Measurements from ENCODE around the gene GIT1. TPM values are rescaled to one million over a fixed set of nuclear protein-coding genes. Genes with fewer than 3 reads are reported as not detected.

The GIT1 gene
- total RNA-seq, 3 donors from 2014 or later = 28.5 to 41.3 (median 31.2) TPM

DNA sequence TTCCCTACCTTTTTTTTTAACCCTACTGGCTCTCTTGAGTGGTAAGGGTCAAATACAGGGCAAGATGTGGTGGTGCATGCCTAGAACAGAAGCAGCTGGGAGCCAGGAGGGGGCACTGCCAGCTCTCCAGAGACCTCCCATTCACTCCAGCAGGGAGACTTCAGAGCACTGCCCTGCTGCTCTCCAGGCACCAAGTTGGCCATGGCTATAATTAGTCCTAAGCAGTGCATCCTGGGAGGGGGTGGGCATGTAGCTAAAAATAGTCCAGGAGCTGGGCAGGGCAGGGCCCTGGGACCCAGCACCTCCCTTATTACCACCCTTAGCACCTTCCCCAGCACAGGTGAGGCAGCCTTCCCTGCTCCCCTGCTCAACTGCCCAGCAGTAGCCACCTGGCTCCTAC, 29.8 kb upstream of the GIT1 start:
- H3K9me3 ChIP-seq = no peaks in the 10 kb centered on the region
- peaks cover 10 to 18% of the 10 kb centered on the region in 2 donors for H3K4me1 ChIP-seq
- no peaks in the 10 kb centered on the region for H3K27me3 ChIP-seq
- no peak overlapping the region for H3K4me3 ChIP-seq
- DNase-seq (ENCODE audit: low spot score in 2 of 2) = no peak
- H3K27ac ChIP-seq = no peak overlapping the region
- TF ChIP-seq POLR2A (IDR thresholded peaks at IDR 0.05) (no peak), POLR2AphosphoS5 (IDR thresholded peaks at IDR 0.05) (no peak), CTCF (IDR thresholded peaks at IDR 0.05) (no peak)
- intact Hi-C loops (cut with DNase I; ENCODE audit: low total_unique reads) = no loop called here
- no peaks in the 10 kb centered on the region for H3K36me3 ChIP-seq

DNA sequence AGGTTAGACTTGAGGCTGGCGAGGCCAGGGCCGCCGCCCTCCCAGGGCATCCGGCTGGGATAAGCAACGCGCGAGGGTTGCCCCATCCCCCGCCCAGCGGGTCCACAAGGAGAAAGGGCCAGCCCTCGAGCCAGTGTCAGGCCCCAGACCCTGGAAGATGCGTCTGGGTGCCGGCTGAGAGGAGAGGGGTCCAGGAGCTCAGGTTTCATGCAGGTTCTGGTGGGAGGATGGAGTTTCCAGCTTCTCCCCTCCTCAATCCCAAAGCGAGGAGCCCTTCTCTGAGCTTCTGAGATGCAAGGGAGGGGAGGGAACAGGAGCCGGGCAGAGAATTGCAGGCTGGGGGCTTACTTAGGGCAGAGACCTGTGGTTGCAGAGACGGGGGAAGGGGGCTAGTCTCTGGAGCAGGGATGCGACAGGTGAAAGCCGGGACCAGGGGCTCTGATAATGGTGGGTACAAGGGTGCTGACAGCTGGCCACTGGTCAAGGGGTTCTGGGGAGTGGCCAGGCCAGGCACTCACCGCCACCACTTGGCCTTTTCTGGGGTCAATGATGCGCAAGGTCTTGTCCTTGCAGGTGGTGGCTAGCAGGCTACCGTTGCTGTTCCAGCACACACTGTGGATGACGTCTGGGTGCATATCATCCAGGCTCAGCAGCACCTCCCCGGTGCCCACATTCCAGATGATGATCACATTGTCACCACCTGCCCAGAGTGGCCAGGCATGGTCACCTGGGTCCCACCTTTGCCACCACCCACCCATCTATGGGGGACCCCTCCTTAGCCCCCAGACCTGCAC, 29.0 kb upstream of the GIT1 start:
- peaks cover 15 to 18% of the 10 kb centered on the region in 2 donors for H3K4me1 ChIP-seq
- H3K27me3 ChIP-seq = no peaks in the 10 kb centered on the region
- H3K36me3 ChIP-seq = no peaks in the 10 kb centered on the region
- intact Hi-C loops (cut with DNase I; ENCODE audit: low total_unique reads) = no loop called here
- no peak for TF ChIP-seq POLR2A (IDR thresholded peaks at IDR 0.05)
- TF ChIP-seq POLR2AphosphoS5 (IDR thresholded peaks at IDR 0.05) = no peak
- no peak for TF ChIP-seq CTCF (IDR thresholded peaks at IDR 0.05)
- peak overlapping the region in 1 of 2 donors; percentile 59 for H3K27ac ChIP-seq
- peak overlapping the region; percentile 31 to 63 (median 44) for H3K4me3 ChIP-seq
- DNase-seq (ENCODE audit: low spot score in 2 of 2) = no peak
- H3K9me3 ChIP-seq = no peaks in the 10 kb centered on the region

DNA sequence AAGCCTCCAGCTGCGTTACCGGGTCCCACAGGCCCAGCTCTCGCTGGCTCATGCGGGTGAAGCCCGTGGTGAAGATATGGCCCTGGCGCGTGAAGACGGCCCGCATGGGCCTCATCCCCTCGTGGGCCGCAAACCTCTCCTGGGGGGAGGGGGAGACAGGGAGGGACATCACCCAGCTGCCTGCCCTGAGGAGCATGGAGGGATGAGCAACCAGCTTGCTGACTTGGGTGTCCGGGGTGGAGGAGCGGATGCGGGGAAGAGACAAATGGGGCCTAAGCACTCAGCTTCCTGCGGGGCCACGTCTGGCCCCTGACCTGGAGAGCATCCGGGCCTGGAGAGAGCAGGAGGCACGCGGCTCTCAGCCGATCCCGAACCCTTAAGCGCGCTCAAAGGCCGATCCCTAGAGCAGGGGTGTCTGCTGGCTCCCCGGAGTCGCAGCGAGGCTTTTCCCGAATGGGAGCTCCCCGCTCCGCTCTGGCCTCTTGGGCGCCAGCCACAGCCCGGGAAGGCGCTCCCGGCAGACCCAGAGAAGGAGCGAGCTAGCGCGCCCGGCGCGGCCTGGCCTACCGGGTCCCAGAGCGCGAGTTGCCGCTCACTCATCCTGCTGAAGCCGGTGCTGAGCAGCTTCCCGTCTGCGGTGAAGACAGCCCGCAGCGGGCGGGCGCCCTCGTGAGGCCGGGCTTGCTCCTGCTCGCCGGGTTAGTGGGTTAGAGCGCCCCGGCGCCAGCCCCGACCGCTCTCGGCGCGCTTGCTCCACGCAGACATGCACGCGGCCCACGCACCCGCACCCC, 28.2 kb upstream of the GIT1 start:
- Histone ChIP-seq H3K4me1 (peaks cover 17 to 18% of the 10 kb centered on the region in 2 donors), H3K27ac (peak overlapping the region; percentile 43 to 59), H3K4me3 (peak overlapping the region; percentile 31 to 63 (median 44)), H3K36me3 (no peaks in the 10 kb centered on the region), H3K27me3 (no peaks in the 10 kb centered on the region), H3K9me3 (no peaks in the 10 kb centered on the region)
- peak in 1 of 2 donors; percentile 62 for DNase-seq (ENCODE audit: low spot score in 2 of 2)
- TF ChIP-seq POLR2A (IDR thresholded peaks at IDR 0.05) (no peak), CTCF (IDR thresholded peaks at IDR 0.05) (peak in 2 of 3 donors; percentile 44 to 53)
- intact Hi-C loops (cut with DNase I; ENCODE audit: low total_unique reads) = no loop called here

DNA sequence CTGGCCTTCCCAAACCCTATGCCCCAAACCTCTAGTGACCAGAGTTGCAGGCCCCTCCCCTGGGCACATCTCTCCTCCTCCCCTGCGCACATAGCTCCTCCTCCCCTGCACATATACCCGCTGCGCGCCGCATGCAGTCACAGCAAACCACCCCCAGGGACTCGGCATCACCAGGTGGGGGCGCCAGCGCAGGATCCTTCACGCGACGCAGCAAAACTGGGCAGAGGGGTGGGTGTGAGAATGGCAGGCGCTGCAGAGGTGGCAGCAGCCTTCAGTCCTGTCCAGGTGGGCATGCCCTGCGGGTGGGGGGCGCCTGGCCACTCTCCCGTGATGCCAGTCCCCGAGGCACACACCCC, 27.7 kb upstream of the GIT1 start:
- DNase-seq (ENCODE audit: low spot score in 2 of 2) = peak; percentile 51 to 66
- H3K4me3 ChIP-seq = peak overlapping the region; percentile 31 to 63 (median 44)

More for the DNA sequence above, 27.7 kb upstream of the GIT1 start:
- Histone ChIP-seq H3K9me3 (no peaks in the 10 kb centered on the region), H3K27me3 (no peaks in the 10 kb centered on the region), H3K4me1 (peaks cover 17 to 18% of the 10 kb centered on the region in 2 donors), H3K36me3 (no peaks in the 10 kb centered on the region), H3K27ac (no peak overlapping the region)
- intact Hi-C loops (cut with DNase I; ENCODE audit: low total_unique reads) = no loop called here
- TF ChIP-seq POLR2AphosphoS5 (IDR thresholded peaks at IDR 0.05) = no peak
- TF ChIP-seq CTCF (IDR thresholded peaks at IDR 0.05) = peak; percentile 23 to 40 (median 38)
- no peak for TF ChIP-seq POLR2A (IDR thresholded peaks at IDR 0.05)
